Uterus (tissue), 4 donors: ENCODE results near the gene RBFOX2. TPM values are rescaled to one million over a fixed set of nuclear protein-coding genes. Genes with fewer than 3 reads are reported as not detected.

Experiments used
- DNase-seq, 2 donors: peaks; one replicate each; pipeline ENCODE4 v3.0.0-alpha.2; 2019 to 2020
- H3K27ac ChIP-seq, 2 donors: fragments of 200-600 bp; sonication (generic); 1 replicate in 1 of 2; 2 replicates in 1 of 2; pipeline ENCODE4 v1.5.1; 2016 to 2018
- H3K27me3 ChIP-seq, 2 donors: fragments of 200-600 bp; sonication (generic); one replicate each; pipeline ENCODE4 v1.5.1; 2018 to 2019; ENCODE audit warnings: control low read depth in 1 of 2
- H3K36me3 ChIP-seq, 2 donors: fragments of 200-600 bp; sonication (generic); one replicate each; pipeline ENCODE4 v1.5.1; 2019; ENCODE audit warnings: control low read depth in 1 of 2
- H3K4me1 ChIP-seq, 2 donors: fragments of 200-600 bp; sonication (generic); one replicate each; pipeline ENCODE4 v1.5.1; 2018 to 2019; ENCODE audit warnings: control low read depth in 1 of 2
- H3K4me3 ChIP-seq, 2 donors: fragments of 200-600 bp; sonication (generic); 1 replicate in 1 of 2; 2 replicates in 1 of 2; pipeline ENCODE4 v1.5.1; 2018 to 2019; ENCODE audit warnings: mild to moderate bottlenecking in 1 of 2
- H3K9me3 ChIP-seq, 2 donors: fragments of 200-600 bp; sonication (generic); one replicate each; pipeline ENCODE4 v1.5.1; 2019; ENCODE audit warnings: control low read depth in 1 of 2
- POLR2A ChIP-seq, 2 donors: fragments of 450-650 bp; IDR thresholded peaks; one replicate each; pipeline ENCODE4 v1.6.1; 2016; ENCODE audit warnings: antibody characterized with exemption in 2 of 2, mild to moderate bottlenecking in 1 of 2, moderate library complexity in 1 of 2
- intact Hi-C: fragments of 100-400 bp; cut with DNase I; formaldehyde crosslinking; loops from one replicate; pipeline ENCODE4 v1.15.1; 2023; ENCODE audit warnings: low total_unique reads
- total RNA-seq, 4 donors: library from RNA; depleted of rRNA in 3 of 4; stranded (reverse); fragments of >200 nt in 3 of 4; gene quantifications; one replicate each; pipeline versions ENCODE4 v1.1.0 to v1.2.4, GENCODE V29; 2014 to 2023
- TF ChIP-seq, protein P1 (sequence below), 4 experiments: fragments of 200-600 bp in 2 of 4; fragments of 450-650 bp in 2 of 4; sonication (generic) in 2 of 4; IDR thresholded peaks; one replicate each; pipeline ENCODE4 v1.5.1; 2016 to 2019; ENCODE audit warnings: antibody characterized with exemption in 4 of 4, mild to moderate bottlenecking in 2 of 4, moderate library complexity in 1 of 4
- donor health status: DM: yes; HTN: yes; CAD: no.

The RBFOX2 gene
- total RNA-seq, 4 donors from 2014 or later = 81.0 to 311 (median 147) TPM

- Histone ChIP-seq H3K27ac (peak overlapping the region in 1 of 2 donors; percentile 17), H3K4me3 (no peak overlapping the region), H3K27me3 (no peaks in the 10 kb centered on the region), H3K4me1 (peaks cover 8 to 15% of the 10 kb centered on the region in 2 donors), H3K9me3 (no peaks in the 10 kb centered on the region), H3K36me3 (no peaks in the 10 kb centered on the region)
- TF ChIP-seq, protein P1, sequence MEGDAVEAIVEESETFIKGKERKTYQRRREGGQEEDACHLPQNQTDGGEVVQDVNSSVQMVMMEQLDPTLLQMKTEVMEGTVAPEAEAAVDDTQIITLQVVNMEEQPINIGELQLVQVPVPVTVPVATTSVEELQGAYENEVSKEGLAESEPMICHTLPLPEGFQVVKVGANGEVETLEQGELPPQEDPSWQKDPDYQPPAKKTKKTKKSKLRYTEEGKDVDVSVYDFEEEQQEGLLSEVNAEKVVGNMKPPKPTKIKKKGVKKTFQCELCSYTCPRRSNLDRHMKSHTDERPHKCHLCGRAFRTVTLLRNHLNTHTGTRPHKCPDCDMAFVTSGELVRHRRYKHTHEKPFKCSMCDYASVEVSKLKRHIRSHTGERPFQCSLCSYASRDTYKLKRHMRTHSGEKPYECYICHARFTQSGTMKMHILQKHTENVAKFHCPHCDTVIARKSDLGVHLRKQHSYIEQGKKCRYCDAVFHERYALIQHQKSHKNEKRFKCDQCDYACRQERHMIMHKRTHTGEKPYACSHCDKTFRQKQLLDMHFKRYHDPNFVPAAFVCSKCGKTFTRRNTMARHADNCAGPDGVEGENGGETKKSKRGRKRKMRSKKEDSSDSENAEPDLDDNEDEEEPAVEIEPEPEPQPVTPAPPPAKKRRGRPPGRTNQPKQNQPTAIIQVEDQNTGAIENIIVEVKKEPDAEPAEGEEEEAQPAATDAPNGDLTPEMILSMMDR (IDR thresholded peaks at IDR 0.05) = no peak
- no peak for TF ChIP-seq POLR2A (IDR thresholded peaks at IDR 0.05)
- peak in 1 of 2 donors; percentile 49 for DNase-seq
- intact Hi-C loops = no loop called here
These were observed 49.7 kb downstream of the RBFOX2 start for GRCh38 chr22:35978889-35979288.

DNA sequence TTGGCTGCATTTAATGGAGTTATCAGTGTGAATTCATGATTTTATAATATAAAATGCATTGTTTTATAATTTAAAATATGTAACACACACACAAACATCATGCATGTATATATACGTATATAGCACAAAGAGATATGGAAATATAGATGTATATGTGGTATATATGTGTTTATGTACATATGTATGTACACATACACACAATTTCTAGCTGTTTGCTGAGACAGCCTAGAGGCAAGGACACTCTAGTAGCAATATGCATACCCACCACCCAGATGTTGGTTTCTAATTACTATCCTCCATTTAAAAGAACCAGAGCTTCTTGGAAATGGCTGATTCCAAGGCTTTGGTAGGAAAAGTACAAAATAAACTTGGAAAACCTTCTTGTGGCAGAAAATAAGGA is 50.4 kb downstream of the RBFOX2 start:
- Histone ChIP-seq H3K9me3 (no peaks in the 10 kb centered on the region), H3K27me3 (no peaks in the 10 kb centered on the region), H3K4me3 (no peak overlapping the region), H3K27ac (peak overlapping the region; percentile 25 to 38), H3K4me1 (peaks cover 8 to 15% of the 10 kb centered on the region in 2 donors), H3K36me3 (no peaks in the 10 kb centered on the region)
- DNase-seq = no peak
- TF ChIP-seq, protein P1 (IDR thresholded peaks at IDR 0.05) = no peak
- TF ChIP-seq POLR2A (IDR thresholded peaks at IDR 0.05) = no peak
- intact Hi-C loops = no loop called here

DNA sequence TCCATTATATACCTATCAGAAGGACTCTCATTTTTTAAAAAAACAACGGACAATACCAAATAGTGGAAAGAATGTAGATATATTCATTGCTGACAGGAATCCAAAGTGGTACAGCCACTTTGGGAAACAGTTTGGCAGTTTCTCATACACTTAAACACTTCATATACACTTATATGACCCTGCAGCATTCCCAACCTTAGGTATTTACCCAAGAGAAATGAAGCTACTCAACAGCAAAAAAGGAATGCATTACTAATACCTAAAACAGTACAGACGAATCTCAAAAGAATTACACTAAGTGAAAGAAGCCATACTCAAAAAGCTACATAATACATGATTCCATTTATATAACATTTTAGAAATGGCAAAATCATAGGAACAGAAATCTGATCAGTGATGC is 51.5 kb downstream of the RBFOX2 start:
- no peak overlapping the region for H3K4me3 ChIP-seq
- no peak for DNase-seq
- H3K27me3 ChIP-seq = no peaks in the 10 kb centered on the region
- H3K36me3 ChIP-seq = no peaks in the 10 kb centered on the region
- peak overlapping the region in 1 of 2 donors; percentile 7 for H3K27ac ChIP-seq
- peaks cover 8 to 16% of the 10 kb centered on the region in 2 donors for H3K4me1 ChIP-seq
- no peak for TF ChIP-seq POLR2A (IDR thresholded peaks at IDR 0.05)
- TF ChIP-seq, protein P1 (IDR thresholded peaks at IDR 0.05) = no peak
- H3K9me3 ChIP-seq = no peaks in the 10 kb centered on the region
- intact Hi-C loops = no loop called here

- no peak for DNase-seq
- no peaks in the 10 kb centered on the region for H3K9me3 ChIP-seq
- TF ChIP-seq, protein P1 (IDR thresholded peaks at IDR 0.05) = no peak
- no peak for TF ChIP-seq POLR2A (IDR thresholded peaks at IDR 0.05)
- no peaks in the 10 kb centered on the region for H3K36me3 ChIP-seq
- intact Hi-C loops = no loop called here
- no peaks in the 10 kb centered on the region for H3K27me3 ChIP-seq
- no peak overlapping the region for H3K4me3 ChIP-seq
- H3K27ac ChIP-seq = peak overlapping the region; percentile 89 to 93
- H3K4me1 ChIP-seq = peaks cover 19 to 26% of the 10 kb centered on the region in 2 donors
These were observed 55.2 kb downstream of the RBFOX2 start for GRCh38 chr22:35973388-35973787.

- no peaks in the 10 kb centered on the region for H3K27me3 ChIP-seq
These were observed 56.1 kb downstream of the RBFOX2 start for GRCh38 chr22:35972559-35972958.

More at GRCh38 chr22:35972559-35972958, 56.1 kb downstream of the RBFOX2 start:
- no peak for TF ChIP-seq POLR2A (IDR thresholded peaks at IDR 0.05)
- TF ChIP-seq, protein P1 (IDR thresholded peaks at IDR 0.05) = no peak
- no peak overlapping the region for H3K4me3 ChIP-seq
- peaks cover 20 to 31% of the 10 kb centered on the region in 2 donors for H3K4me1 ChIP-seq
- intact Hi-C loops = no loop called here
- no peaks in the 10 kb centered on the region for H3K9me3 ChIP-seq
- DNase-seq = peak in 1 of 2 donors; percentile 70
- H3K27ac ChIP-seq = peak overlapping the region; percentile 89 to 93
- H3K36me3 ChIP-seq = no peaks in the 10 kb centered on the region
